Transverse colon (tissue), 4 donors: Measurements from ENCODE around the gene TCTA. TPM values are rescaled to one million over a fixed set of nuclear protein-coding genes. Genes with fewer than 3 reads are reported as not detected.

Experiments used
- DNase-seq: peaks from one replicate; pipeline ENCODE4 v3.0.0-alpha.2; 2019
- H3K27ac ChIP-seq, 4 donors: fragments of 200-600 bp; sonication (generic); 2 replicates each; pipeline ENCODE4 v1.5.1; 2016 to 2018; ENCODE audit warnings: inconsistent platforms in 4 of 4
- H3K27me3 ChIP-seq: fragments of 200-600 bp; sonication (generic); 2 replicates; pipeline ENCODE4 v1.5.1; 2017; ENCODE audit warnings: inconsistent platforms
- H3K36me3 ChIP-seq, 4 donors: fragments of 200-600 bp; sonication (generic); 2 replicates each; pipeline ENCODE4 v1.5.1; 2017 to 2019; ENCODE audit warnings: inconsistent platforms in 4 of 4
- H3K4me1 ChIP-seq, 4 donors: fragments of 200-600 bp; sonication (generic); 2 replicates each; pipeline ENCODE4 v1.5.1; 2017 to 2020; ENCODE audit warnings: inconsistent platforms in 4 of 4
- H3K4me3 ChIP-seq, 4 donors: fragments of 200-600 bp; sonication (generic); 1 replicate in 1 of 4; 2 replicates in 3 of 4; pipeline versions ENCODE4 v1.5.1 to v1.6.1; 2017 to 2019; ENCODE audit warnings: inconsistent platforms in 4 of 4
- H3K9me3 ChIP-seq, 2 donors: fragments of 200-600 bp; sonication (generic); 2 replicates each; pipeline ENCODE4 v1.5.1; 2017 to 2019; ENCODE audit warnings: inconsistent platforms in 2 of 2
- EP300 ChIP-seq: sonication (generic); formaldehyde crosslinking; IDR thresholded peaks from one replicate; pipeline ENCODE4 v1.6.1; 2017; ENCODE audit warnings: antibody characterized with exemption, low read depth
- POLR2A ChIP-seq: fragments of 450-650 bp; IDR thresholded peaks from one replicate; pipeline ENCODE4 v1.6.1; 2016; ENCODE audit warnings: antibody characterized with exemption, mild to moderate bottlenecking, moderate library complexity
- POLR2AphosphoS5 ChIP-seq, 3 donors: sonication (generic); formaldehyde crosslinking; IDR thresholded peaks; one replicate each; pipeline ENCODE4 v1.6.1; 2016; ENCODE audit warnings: antibody characterized with exemption in 3 of 3
- WGBS, 2 donors: methylation state at CpG; one replicate each; pipeline ENCODE4 v1.1.5; 2018; ENCODE audit warnings: low coverage in 1 of 2; 5-methylcytosine and 5-hydroxymethylcytosine counted together
- in situ Hi-C, 4 donors: fragments of 200-750 bp; cut with MboI; loops; one replicate each; pipeline versions ENCODE4 v1.15.0 to v1.15.1; 2017; ENCODE audit warnings: low sequenced_read_pairs in 3 of 4, low pct_ligation_motif_present in 1 of 4, low pct_unique_long_range_greater_than_20kb in 1 of 4
- intact Hi-C: fragments of 100-400 bp; cut with DNase I; formaldehyde crosslinking; loops from one replicate; pipeline ENCODE4 v1.15.1; 2023; ENCODE audit warnings: low total_unique reads
- total RNA-seq, 4 donors: library from RNA; depleted of rRNA; stranded (reverse); fragments of >200 nt; gene quantifications; one replicate each; pipeline ENCODE4 v1.1.0, GENCODE V29; 2016
- TF ChIP-seq, protein P1 (sequence below), 5 experiments: fragments of 200-600 bp in 3 of 5; fragments of 450-650 bp in 2 of 5; sonication (generic) in 3 of 5; IDR thresholded peaks; 1 replicate in 2 of 5; 2 replicates in 3 of 5; pipeline ENCODE4 v1.5.1; 2016 to 2017; ENCODE audit warnings: antibody characterized with exemption in 5 of 5, inconsistent platforms in 3 of 5, mild to moderate bottlenecking in 2 of 5, moderate library complexity in 1 of 5

TCTA gene
- total RNA-seq, 4 donors from 2014 or later = 7.8 to 59.8 (median 38.6) TPM

DNA sequence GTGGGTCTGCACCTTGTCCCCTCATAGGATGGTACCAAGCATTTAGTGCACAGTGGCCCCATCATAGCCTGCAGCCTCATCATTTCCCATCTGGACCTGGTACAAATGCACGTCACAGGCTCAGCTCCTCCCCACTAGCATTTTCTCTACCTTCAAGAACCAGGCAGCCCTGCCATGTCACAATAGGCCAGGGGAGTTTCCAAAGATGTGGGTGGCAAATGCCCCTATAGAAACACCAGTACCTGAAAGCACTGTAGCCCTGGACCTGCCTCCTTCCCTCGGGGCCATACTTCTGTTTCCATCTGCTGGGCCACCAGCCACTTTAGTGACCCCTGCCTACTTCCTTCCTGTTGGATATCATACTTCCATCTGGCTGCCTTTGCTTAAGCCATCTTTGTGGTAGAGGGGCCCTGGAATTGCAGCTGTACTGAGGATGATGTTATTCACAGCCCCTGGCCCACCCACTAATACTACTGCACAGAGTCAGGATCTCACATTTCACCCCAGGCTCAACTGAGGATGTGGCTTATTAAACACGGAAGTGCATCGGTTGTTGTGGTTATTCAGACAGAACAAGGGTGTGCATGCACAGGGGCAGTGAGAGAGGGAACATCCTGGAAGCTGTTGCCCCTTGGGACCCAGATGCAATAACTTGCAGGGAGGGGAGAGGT lies 3.8 kb downstream of the TCTA start:
- peaks cover 12 to 32% (median 15%) of the 10 kb centered on the region in 4 donors for H3K4me1 ChIP-seq
- H3K27ac ChIP-seq = peak overlapping the region; percentile 31 to 55 (median 38)
- no peak overlapping the region for H3K4me3 ChIP-seq
- in situ Hi-C loops (no loop called here), intact Hi-C loops (no loop called here)
- 22 to 43% methylated on average over 3 to 4 of the region's 4 CpGs for WGBS, 2 donors
- no peaks in the 10 kb centered on the region for H3K9me3 ChIP-seq
- TF ChIP-seq POLR2A (no peak), POLR2AphosphoS5 (IDR thresholded peaks at IDR 0.05) (no peak), EP300 (no peak)
- TF ChIP-seq, protein P1, sequence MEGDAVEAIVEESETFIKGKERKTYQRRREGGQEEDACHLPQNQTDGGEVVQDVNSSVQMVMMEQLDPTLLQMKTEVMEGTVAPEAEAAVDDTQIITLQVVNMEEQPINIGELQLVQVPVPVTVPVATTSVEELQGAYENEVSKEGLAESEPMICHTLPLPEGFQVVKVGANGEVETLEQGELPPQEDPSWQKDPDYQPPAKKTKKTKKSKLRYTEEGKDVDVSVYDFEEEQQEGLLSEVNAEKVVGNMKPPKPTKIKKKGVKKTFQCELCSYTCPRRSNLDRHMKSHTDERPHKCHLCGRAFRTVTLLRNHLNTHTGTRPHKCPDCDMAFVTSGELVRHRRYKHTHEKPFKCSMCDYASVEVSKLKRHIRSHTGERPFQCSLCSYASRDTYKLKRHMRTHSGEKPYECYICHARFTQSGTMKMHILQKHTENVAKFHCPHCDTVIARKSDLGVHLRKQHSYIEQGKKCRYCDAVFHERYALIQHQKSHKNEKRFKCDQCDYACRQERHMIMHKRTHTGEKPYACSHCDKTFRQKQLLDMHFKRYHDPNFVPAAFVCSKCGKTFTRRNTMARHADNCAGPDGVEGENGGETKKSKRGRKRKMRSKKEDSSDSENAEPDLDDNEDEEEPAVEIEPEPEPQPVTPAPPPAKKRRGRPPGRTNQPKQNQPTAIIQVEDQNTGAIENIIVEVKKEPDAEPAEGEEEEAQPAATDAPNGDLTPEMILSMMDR (IDR thresholded peaks at IDR 0.05) = no peak
- H3K36me3 ChIP-seq = no peaks in the 10 kb centered on the region
- H3K27me3 ChIP-seq = no peaks in the 10 kb centered on the region
- DNase-seq = peak; percentile 42

DNA sequence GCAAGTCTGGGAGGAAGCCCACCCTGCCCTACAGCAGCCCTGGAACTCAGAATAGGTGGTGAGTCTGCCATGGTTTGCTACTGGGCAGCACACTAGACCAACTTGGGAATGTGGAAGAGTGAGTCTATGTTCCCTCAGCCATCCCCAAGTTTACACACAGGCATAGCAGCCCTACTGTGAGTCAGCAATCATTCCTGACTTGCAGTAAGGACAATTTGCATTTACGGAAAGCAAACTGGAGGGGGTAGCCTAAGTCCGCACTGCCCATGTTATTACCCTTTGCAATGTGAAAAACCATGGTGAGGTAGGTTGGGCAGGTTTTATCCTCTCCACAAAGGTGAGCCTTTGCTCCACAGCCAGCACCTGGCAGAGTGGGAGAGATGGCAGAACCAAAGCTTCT lies 4.6 kb downstream of the TCTA start:
- intact Hi-C loops = no loop called here
- H3K27me3 ChIP-seq = no peaks in the 10 kb centered on the region
- no peaks in the 10 kb centered on the region for H3K36me3 ChIP-seq

DNA sequence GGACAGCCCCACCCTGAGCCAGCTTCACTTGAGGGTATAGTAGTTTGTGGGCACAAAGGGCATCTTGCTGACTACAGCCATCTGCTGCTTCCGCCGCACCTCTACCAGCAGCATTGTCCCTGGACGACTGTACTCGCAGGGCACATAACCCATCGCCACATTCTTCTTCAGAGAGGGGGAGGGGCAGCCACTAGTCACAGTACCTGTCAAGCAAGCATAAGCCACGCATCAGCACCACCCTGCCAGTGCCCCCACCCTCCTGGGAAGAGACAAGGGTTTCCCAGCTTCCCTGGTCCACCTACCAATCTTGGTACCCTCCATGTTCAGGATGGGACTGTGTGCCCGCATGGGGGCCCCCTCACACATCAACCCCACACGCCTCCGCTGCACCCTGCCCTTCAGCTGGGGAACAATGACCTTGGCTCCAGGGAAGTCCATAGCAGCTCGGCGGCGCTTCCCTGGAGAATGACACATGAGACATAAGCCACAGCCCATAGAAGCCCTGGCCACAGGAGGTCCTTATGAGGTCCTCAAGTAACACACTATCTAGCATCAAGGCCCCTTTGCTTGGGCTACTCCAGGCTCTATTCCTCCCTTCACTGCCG lies 5.4 kb downstream of the TCTA start:
- TF ChIP-seq EP300 = no peak
- no peak for TF ChIP-seq POLR2A
- TF ChIP-seq POLR2AphosphoS5 (IDR thresholded peaks at IDR 0.05) = no peak
- TF ChIP-seq, protein P1 (IDR thresholded peaks at IDR 0.05) = no peak
- peak overlapping the region in 1 of 4 donors; percentile 31 for H3K27ac ChIP-seq
- H3K27me3 ChIP-seq = no peaks in the 10 kb centered on the region
- intact Hi-C loops (no loop called here), in situ Hi-C loops (no loop called here)
- H3K36me3 ChIP-seq = no peaks in the 10 kb centered on the region
- no peak for DNase-seq
- 91% methylated on average over 13 of the region's 13 CpGs; no CpG with 5 or more reads in 1 of the 2 donors for WGBS, 2 donors
- H3K9me3 ChIP-seq = no peaks in the 10 kb centered on the region
- peaks cover 12 to 43% (median 26%) of the 10 kb centered on the region in 4 donors for H3K4me1 ChIP-seq
- no peak overlapping the region for H3K4me3 ChIP-seq

More for the DNA sequence above, 4.6 kb downstream of the TCTA start:
- in situ Hi-C loops = no loop called here
- TF ChIP-seq POLR2A (no peak), POLR2AphosphoS5 (IDR thresholded peaks at IDR 0.05) (no peak), EP300 (no peak)
- TF ChIP-seq, protein P1 (IDR thresholded peaks at IDR 0.05) = no peak
- no peak for DNase-seq
- Histone ChIP-seq H3K27ac (peak overlapping the region; percentile 31 to 55 (median 38)), H3K9me3 (no peaks in the 10 kb centered on the region), H3K4me1 (peaks cover 12 to 38% (median 21%) of the 10 kb centered on the region in 4 donors), H3K4me3 (no peak overlapping the region)
- WGBS, 2 donors = 96% methylated on average over 2 of the region's 2 CpGs; no CpG with 5 or more reads in 1 of the 2 donors

DNA sequence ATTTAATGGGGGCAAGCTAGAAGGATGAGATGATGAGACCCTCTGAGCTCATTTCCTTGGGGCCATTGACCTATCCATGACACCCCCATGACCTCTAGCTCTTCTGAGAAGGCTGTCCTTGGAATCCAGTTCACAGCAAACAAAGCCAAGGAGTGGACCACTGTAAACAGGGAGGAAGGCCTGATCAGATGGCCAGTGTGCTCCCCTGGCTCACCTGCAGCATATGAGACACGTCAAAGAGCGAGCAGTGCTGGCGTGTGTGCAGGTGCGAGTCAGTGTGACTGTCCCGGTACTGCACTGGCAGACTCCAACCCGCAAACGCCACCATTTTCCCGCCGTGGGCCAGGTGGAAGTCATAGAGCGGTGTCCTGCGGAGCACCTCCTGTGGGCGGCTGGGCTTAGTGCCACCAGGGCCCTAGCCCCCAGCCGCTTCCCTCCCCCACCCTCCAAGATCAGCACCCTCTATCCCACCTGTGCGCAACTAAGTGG lies 9.7 kb downstream of the TCTA start:
- DNase-seq = no peak
- no peaks in the 10 kb centered on the region for H3K27me3 ChIP-seq
- in situ Hi-C loops (no loop called here), intact Hi-C loops (no loop called here)
- peak overlapping the region; percentile 41 to 58 (median 52) for H3K27ac ChIP-seq
- H3K36me3 ChIP-seq = no peaks in the 10 kb centered on the region
- H3K9me3 ChIP-seq = no peaks in the 10 kb centered on the region
- no peak for TF ChIP-seq POLR2AphosphoS5 (IDR thresholded peaks at IDR 0.05)
- TF ChIP-seq, protein P1 (IDR thresholded peaks at IDR 0.05) = no peak
- TF ChIP-seq EP300 = no peak
- TF ChIP-seq POLR2A = no peak
- peak overlapping the region; percentile 8 to 51 (median 31) for H3K4me3 ChIP-seq
- 61% methylated on average over 14 of the region's 14 CpGs; no CpG with 5 or more reads in 1 of the 2 donors for WGBS, 2 donors
- peaks cover 0 to 18% (median 14%) of the 10 kb centered on the region in 4 donors for H3K4me1 ChIP-seq
